ENCODE results near the gene PFKM.

GRCh38 chr12:48192861-48193260 is 73.7 kb downstream of the PFKM start:
- TF ChIP-seq POLR2AphosphoS5 (IDR thresholded peaks at IDR 0.05; ENCODE audit: low read depth, low read length) (no peak), REST (IDR thresholded peaks at IDR 0.05; ENCODE audit: insufficient read depth in 1 of 2, low read depth in 2 of 2, low read length in 2 of 2) (no peak)

Data from PFSK-1 (cell line).